Kidney (tissue), 14 donors: ENCODE data around the gene TFAP2D. TPM values are rescaled to one million over a fixed set of nuclear protein-coding genes. Genes with fewer than 3 reads are reported as not detected.

Experiments
- DNase-seq, 5 donors: peaks; one replicate each; pipeline ENCODE4 v3.0.0-alpha.2; 2013 to 2020
- FAIRE-seq: peaks from 2 replicates; lab custom pipeline; 2012; peaks lifted over from hg19 to GRCh38; lab: Jason Lieb, UNC
- H3K27ac ChIP-seq, 2 donors: one replicate each; pipeline ENCODE4 v1.7.0; 2013; ENCODE audit warnings: low read depth in 2 of 2, low read length in 2 of 2, inconsistent platforms in 1 of 2
- H3K27me3 ChIP-seq: one replicate; pipeline ENCODE4 v1.7.1; 2013; ENCODE audit warnings: low read length, inconsistent platforms; ENCODE audit not compliant: control insufficient read depth, insufficient read depth
- H3K36me3 ChIP-seq, 3 donors: one replicate each; pipeline versions ENCODE4 v1.7.0 to v1.7.1; 2013; ENCODE audit warnings: low read length in 3 of 3, control low read depth in 1 of 3, inconsistent platforms in 1 of 3; ENCODE audit not compliant: insufficient read depth in 3 of 3, control insufficient read depth in 2 of 3
- H3K4me1 ChIP-seq, 3 donors: one replicate each; pipeline versions ENCODE4 v1.7.0 to v1.7.1; 2013; ENCODE audit warnings: low read length in 3 of 3, inconsistent platforms in 1 of 3, low read depth in 1 of 3; ENCODE audit not compliant: control insufficient read depth in 2 of 3, insufficient read depth in 2 of 3
- H3K4me3 ChIP-seq, 3 donors: one replicate each; pipeline versions ENCODE4 v1.7.0 to v1.8.1; 2013; ENCODE audit warnings: low read length in 3 of 3, control low read depth in 1 of 3, inconsistent platforms in 1 of 3
- H3K9ac ChIP-seq, 3 donors: one replicate each; pipeline versions ENCODE4 v1.7.0 to v1.7.1; 2013; ENCODE audit warnings: low read length in 3 of 3, control low read depth in 1 of 3, inconsistent platforms in 1 of 3
- H3K9me3 ChIP-seq, 3 donors: one replicate each; pipeline versions ENCODE4 v1.7.0 to v1.7.1; 2013; ENCODE audit warnings: low read length in 3 of 3, control low read depth in 1 of 3, inconsistent platforms in 1 of 3; ENCODE audit not compliant: control insufficient read depth in 2 of 3, insufficient read depth in 1 of 3
- intact Hi-C: fragments of 100-400 bp; cut with DNase I; formaldehyde crosslinking; loops from one replicate; pipeline ENCODE4 v1.11.1; 2022
- polyA plus RNA-seq: library from polyadenylated mRNA; stranded (reverse); fragments of 350-450 nt; fragmentation: Illumina TruSeq; extraction: RNeasy Lipid Tissue Mini Kit (QIAGEN cat#74804); gene quantifications from one replicate; pipeline ENCODE4 v1.2.3, GENCODE V29; 2014; ENCODE audit warnings: low read depth, low replicate concordance; ENCODE audit not compliant: insufficient read depth
- total RNA-seq: library from RNA; stranded (reverse); fragmentation: NEBNext Ultra II Directional; extraction: Animal tissue kit (Norgen Biotek cat#: 25700); gene quantifications from one replicate; pipeline ENCODE4 v1.2.1, GENCODE V29; 2021
- TF ChIP-seq, protein P1 (sequence below): IDR thresholded peaks from 3 replicates; pipeline ENCODE4 v1.5.1; 2012; ENCODE audit warnings: mild to moderate bottlenecking, moderate library complexity, borderline replicate concordance; ENCODE audit not compliant: insufficient read depth; ENCODE audit errors: extremely low read depth
- donor health status: control.
- donor health status: control.
- donor health status: control.
- donor health status: control.
- donor health status: control.
- donor health status: DM: yes; HTN: yes; CAD: no.
- donor health status: Normal renal cell carcinoma (clear cell type).

TFAP2D gene
- total and polyA plus RNA-seq, 2 donors from 2014 or later = not detected

DNA sequence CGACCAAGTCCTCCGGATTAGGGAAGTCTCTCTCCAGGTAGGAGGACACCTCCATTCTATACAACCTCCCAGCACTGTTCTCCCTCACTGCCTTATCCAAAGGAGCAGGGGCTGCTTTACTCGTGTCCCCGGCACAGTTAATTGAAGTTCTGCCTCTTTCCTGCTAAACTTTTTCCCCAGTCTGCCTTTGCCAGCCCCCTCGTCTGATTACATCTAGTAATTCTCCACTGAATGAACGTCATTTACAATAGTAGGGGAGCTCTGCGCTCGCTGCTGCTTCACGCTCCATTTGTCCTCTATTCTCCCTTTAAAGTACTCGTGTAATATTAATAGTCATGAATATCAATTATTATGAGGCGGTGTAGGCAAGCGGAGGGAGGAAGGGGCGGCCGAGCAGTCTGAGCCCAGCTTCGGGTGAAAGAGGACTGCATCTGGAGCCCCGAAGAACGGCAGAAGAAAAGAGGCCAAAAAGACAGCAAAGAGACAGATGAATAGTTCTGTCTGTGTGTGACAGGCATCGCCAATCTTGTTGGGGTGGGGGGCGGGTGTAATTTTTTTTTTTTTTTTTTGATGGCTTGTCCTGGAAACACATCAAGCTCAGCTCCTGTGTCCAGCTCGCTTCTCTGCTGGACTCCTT is 108.2 kb downstream of the TFAP2D start:
- TF ChIP-seq, protein P1, sequence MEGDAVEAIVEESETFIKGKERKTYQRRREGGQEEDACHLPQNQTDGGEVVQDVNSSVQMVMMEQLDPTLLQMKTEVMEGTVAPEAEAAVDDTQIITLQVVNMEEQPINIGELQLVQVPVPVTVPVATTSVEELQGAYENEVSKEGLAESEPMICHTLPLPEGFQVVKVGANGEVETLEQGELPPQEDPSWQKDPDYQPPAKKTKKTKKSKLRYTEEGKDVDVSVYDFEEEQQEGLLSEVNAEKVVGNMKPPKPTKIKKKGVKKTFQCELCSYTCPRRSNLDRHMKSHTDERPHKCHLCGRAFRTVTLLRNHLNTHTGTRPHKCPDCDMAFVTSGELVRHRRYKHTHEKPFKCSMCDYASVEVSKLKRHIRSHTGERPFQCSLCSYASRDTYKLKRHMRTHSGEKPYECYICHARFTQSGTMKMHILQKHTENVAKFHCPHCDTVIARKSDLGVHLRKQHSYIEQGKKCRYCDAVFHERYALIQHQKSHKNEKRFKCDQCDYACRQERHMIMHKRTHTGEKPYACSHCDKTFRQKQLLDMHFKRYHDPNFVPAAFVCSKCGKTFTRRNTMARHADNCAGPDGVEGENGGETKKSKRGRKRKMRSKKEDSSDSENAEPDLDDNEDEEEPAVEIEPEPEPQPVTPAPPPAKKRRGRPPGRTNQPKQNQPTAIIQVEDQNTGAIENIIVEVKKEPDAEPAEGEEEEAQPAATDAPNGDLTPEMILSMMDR = no peak
- H3K36me3 ChIP-seq = no peaks in the 10 kb centered on the region
- intact Hi-C loops = no loop called here
- DNase-seq (peak in 2 of 5 donors; percentile 58 to 74), FAIRE-seq (no peak)
- peak overlapping the region in 1 of 3 donors; percentile 79 for H3K9ac ChIP-seq
- H3K27me3 ChIP-seq = peaks cover 73% of the 10 kb centered on the region
- peak overlapping the region; percentile 18 to 69 (median 66) for H3K4me3 ChIP-seq
- H3K9me3 ChIP-seq = no peaks in the 10 kb centered on the region
- H3K27ac ChIP-seq = peak overlapping the region; percentile 83 to 89
- H3K4me1 ChIP-seq = peaks cover 0 to 3% (median 0%) of the 10 kb centered on the region in 3 donors

DNA sequence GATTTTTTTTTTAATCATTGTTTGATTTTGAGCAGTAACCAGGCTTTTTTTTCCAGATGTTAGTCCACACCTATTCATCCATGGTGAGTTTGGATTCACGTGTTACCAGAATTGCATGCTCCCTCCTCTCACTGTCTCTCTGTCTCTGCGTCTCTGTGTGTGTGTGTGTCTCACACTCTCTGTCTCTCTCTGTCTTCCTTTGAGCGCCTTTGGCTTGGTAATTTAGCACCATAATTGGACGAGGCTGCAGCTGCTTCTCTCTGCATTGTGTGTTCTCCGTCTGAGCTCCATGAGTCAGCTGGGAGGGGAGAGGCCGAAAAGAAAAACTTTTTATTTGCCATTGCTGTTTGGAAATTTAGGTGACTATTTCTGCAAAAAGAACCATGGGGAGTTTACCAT is 108.8 kb downstream of the TFAP2D start:
- peaks cover 0 to 3% (median 0%) of the 10 kb centered on the region in 3 donors for H3K4me1 ChIP-seq
- H3K4me3 ChIP-seq = peak overlapping the region; percentile 66 to 69 (median 68)
- FAIRE-seq (no peak), DNase-seq (peak in 1 of 5 donors; percentile 45)
- no peaks in the 10 kb centered on the region for H3K9me3 ChIP-seq
- peaks cover 75% of the 10 kb centered on the region for H3K27me3 ChIP-seq
- no peaks in the 10 kb centered on the region for H3K36me3 ChIP-seq
- H3K9ac ChIP-seq = peak overlapping the region in 2 of 3 donors; percentile 28 to 51
- intact Hi-C loops = no loop called here
- H3K27ac ChIP-seq = peak overlapping the region; percentile 20 to 72
- TF ChIP-seq, protein P1 = no peak

Other genes starting within 250 kb of the TFAP2D start
- 25.3 TPM for gene TFAP2B, start 105.3 kb downstream of the TFAP2D start, total RNA-seq
- 11.6 TPM for gene TFAP2B, start 105.3 kb downstream of the TFAP2D start, polyA plus RNA-seq